Trophoblast cell (in vitro differentiated cells and primary cell): ENCODE measurements around the gene OTX1.
A peak's percentile ranks its signal among the peaks of the same experiment; 100 is the strongest.

Source experiments
- DNase-seq, 2 donors: peaks; one replicate each; pipeline ENCODE4 v3.0.0-alpha.2; 2016
- H2AFZ ChIP-seq: 2 replicates; pipeline ENCODE4 v1.6.1; 2013; ENCODE audit warnings: low read length, moderate library complexity, mild to moderate bottlenecking; ENCODE audit not compliant: insufficient read depth, poor library complexity
- H2AK5ac ChIP-seq: 2 replicates; pipeline ENCODE4 v1.6.1; 2013; ENCODE audit warnings: mild to moderate bottlenecking, low read length
- H2BK120ac ChIP-seq: 2 replicates; pipeline ENCODE4 v1.6.1; 2013; ENCODE audit warnings: low read length, mild to moderate bottlenecking, moderate library complexity; ENCODE audit not compliant: insufficient read depth, poor library complexity
- H2BK12ac ChIP-seq: 2 replicates; pipeline ENCODE4 v1.6.1; 2013; ENCODE audit warnings: mild to moderate bottlenecking, low read length, moderate library complexity
- H2BK5ac ChIP-seq: 2 replicates; pipeline ENCODE4 v1.6.1; 2013; ENCODE audit warnings: low read length, low read depth, moderate library complexity, mild to moderate bottlenecking; ENCODE audit not compliant: poor library complexity
- H3K14ac ChIP-seq: 2 replicates; pipeline ENCODE4 v1.6.1; 2013; ENCODE audit warnings: mild to moderate bottlenecking, low read length
- H3K18ac ChIP-seq: 2 replicates; pipeline ENCODE4 v1.6.1; 2013; ENCODE audit warnings: mild to moderate bottlenecking, low read length
- H3K23ac ChIP-seq: 2 replicates; pipeline ENCODE4 v1.6.1; 2013; ENCODE audit warnings: low read length
- H3K27ac ChIP-seq: 2 replicates; pipeline ENCODE4 v1.5.1; 2013; ENCODE audit warnings: low read depth, mild to moderate bottlenecking, inconsistent platforms, low read length, moderate library complexity
- H3K27me3 ChIP-seq: 2 replicates; pipeline ENCODE4 v1.6.1; 2013; ENCODE audit warnings: inconsistent platforms, mild to moderate bottlenecking, low read length, moderate library complexity; ENCODE audit not compliant: insufficient read depth
- H3K36me3 ChIP-seq, 2 experiments: 1 replicate in 1 of 2; 2 replicates in 1 of 2; pipeline ENCODE4 v1.6.1; 2013; ENCODE audit warnings: low read length in 2 of 2, mild to moderate bottlenecking in 2 of 2, moderate library complexity in 1 of 2; ENCODE audit not compliant: insufficient read depth in 2 of 2, control insufficient read depth in 1 of 2
- H3K4ac ChIP-seq: 2 replicates; pipeline ENCODE4 v1.6.1; 2013; ENCODE audit warnings: low read depth, mild to moderate bottlenecking, low read length, moderate library complexity
- H3K4me1 ChIP-seq, 2 experiments: 1 replicate in 1 of 2; 2 replicates in 1 of 2; pipeline ENCODE4 v1.6.1; 2013; ENCODE audit warnings: low read length in 2 of 2, mild to moderate bottlenecking in 2 of 2, moderate library complexity in 1 of 2; ENCODE audit not compliant: insufficient read depth in 2 of 2, control insufficient read depth in 1 of 2
- H3K4me2 ChIP-seq: 2 replicates; pipeline ENCODE4 v1.6.1; 2013; ENCODE audit warnings: inconsistent platforms, mild to moderate bottlenecking, low read length, moderate library complexity
- H3K4me3 ChIP-seq: 2 replicates; pipeline ENCODE4 v1.5.1; 2013; ENCODE audit warnings: mild to moderate bottlenecking, low read depth, low read length, inconsistent platforms
- H3K79me1 ChIP-seq: one replicate; pipeline ENCODE4 v1.6.1; 2013; ENCODE audit warnings: low read length
- H3K79me2 ChIP-seq: 2 replicates; pipeline ENCODE4 v1.6.1; 2013; ENCODE audit warnings: low read length, mild to moderate bottlenecking; ENCODE audit not compliant: control insufficient read depth, insufficient read depth, poor library complexity
- H3K9ac ChIP-seq: 2 replicates; pipeline ENCODE4 v1.6.1; 2013; ENCODE audit warnings: mild to moderate bottlenecking, low read length
- H3K9me3 ChIP-seq: 2 replicates; pipeline ENCODE4 v1.6.1; 2013; ENCODE audit warnings: low read depth, mild to moderate bottlenecking, control low read depth, inconsistent platforms, low read length; ENCODE audit not compliant: insufficient read depth
- H4K12ac ChIP-seq: 2 replicates; pipeline ENCODE4 v1.6.1; 2013; ENCODE audit warnings: low read depth, mild to moderate bottlenecking, low read length, moderate library complexity
- H4K8ac ChIP-seq: 2 replicates; pipeline ENCODE4 v1.6.1; 2013; ENCODE audit warnings: low read depth, mild to moderate bottlenecking, low read length, moderate library complexity
- H4K91ac ChIP-seq: one replicate; pipeline ENCODE4 v1.6.1; 2013; ENCODE audit warnings: low read depth, mild to moderate bottlenecking, low read length, moderate library complexity
- WGBS: extraction: QIAGEN DNeasy Blood & Tissue Kit; methylation state at CpG from one replicate; pipeline ENCODE4 v1.1.7; 2013; ENCODE audit warnings: missing lambda C conversion rate; ENCODE audit not compliant: insufficient read length, insufficient coverage; ENCODE audit errors: extremely low coverage; 5-methylcytosine and 5-hydroxymethylcytosine counted together

OTX1 gene

GRCh38 chr2:63048367-63049171 lies 2.1 kb upstream of the OTX1 start:
- no peak overlapping the region for H3K4me3 ChIP-seq
- H2AK5ac ChIP-seq: no peak overlapping the region
- H4K12ac ChIP-seq: no peak overlapping the region
- peak overlapping the region; percentile 91 for H3K4me2 ChIP-seq
- no peak overlapping the region for H4K8ac ChIP-seq
- H2BK5ac ChIP-seq: no peak overlapping the region
- peaks cover 25 to 30% of the 10 kb centered on the region in 2 experiments for H3K4me1 ChIP-seq
- H3K79me2 ChIP-seq: no peaks in the 10 kb centered on the region
- H3K9ac ChIP-seq: no peak overlapping the region
- H3K23ac ChIP-seq: peak overlapping the region; percentile 38
- peaks cover 72% of the 10 kb centered on the region for H3K27me3 ChIP-seq
- H3K27ac ChIP-seq: no peak overlapping the region
- H2AFZ ChIP-seq: no peak overlapping the region
- no peak overlapping the region for H4K91ac ChIP-seq
- peaks cover 1% of the 10 kb centered on the region for H3K9me3 ChIP-seq
- H3K36me3 ChIP-seq: peaks cover 0 to 4% of the 10 kb centered on the region in 2 experiments
- H2BK120ac ChIP-seq: no peak overlapping the region
- no peak overlapping the region for H3K4ac ChIP-seq
- H3K79me1 ChIP-seq: no peaks in the 10 kb centered on the region
- DNase-seq: no peak
- H3K14ac ChIP-seq: no peak overlapping the region
- no peak overlapping the region for H2BK12ac ChIP-seq
- H3K18ac ChIP-seq: no peak overlapping the region
- 100% methylated on average over 1 of the region's 61 CpGs for whole genome bisulfite sequencing

- Histone ChIP-seq H4K8ac (no peak overlapping the region), H3K36me3 (peaks cover 0 to 4% of the 10 kb centered on the region in 2 experiments), H3K4ac (no peak overlapping the region), H3K79me1 (no peaks in the 10 kb centered on the region), H3K23ac (no peak overlapping the region), H3K4me2 (peak overlapping the region; percentile 91), H3K79me2 (no peaks in the 10 kb centered on the region), H4K91ac (no peak overlapping the region), H2BK120ac (no peak overlapping the region), H4K12ac (no peak overlapping the region), H2BK12ac (no peak overlapping the region), H2AK5ac (no peak overlapping the region), H3K9me3 (peaks cover 1% of the 10 kb centered on the region), H3K14ac (no peak overlapping the region), H3K4me1 (peaks cover 30 to 31% of the 10 kb centered on the region in 2 experiments), H3K18ac (no peak overlapping the region), H3K27me3 (peaks cover 80% of the 10 kb centered on the region), H3K27ac (no peak overlapping the region), H3K9ac (no peak overlapping the region), H2BK5ac (no peak overlapping the region), H2AFZ (peak overlapping the region; percentile 12), H3K4me3 (no peak overlapping the region)
- WGBS: no CpG with 5 or more reads among the region's 39 CpGs
- no peak for DNase-seq
Observed at GRCh38 chr2:63049211-63049969, 1.2 kb upstream of the OTX1 start.

- no CpG with 5 or more reads among the region's 31 CpGs for WGBS
- no peak overlapping the region for H2BK12ac ChIP-seq
- peak overlapping the region; percentile 77 for H3K4me3 ChIP-seq
- H3K14ac ChIP-seq: no peak overlapping the region
- no peaks in the 10 kb centered on the region for H3K79me2 ChIP-seq
- peaks cover 80% of the 10 kb centered on the region for H3K27me3 ChIP-seq
- H3K36me3 ChIP-seq: peaks cover 0 to 3% of the 10 kb centered on the region in 2 experiments
- H4K8ac ChIP-seq: no peak overlapping the region
- no peak overlapping the region for H4K12ac ChIP-seq
- H3K18ac ChIP-seq: no peak overlapping the region
- no peak overlapping the region for H2AK5ac ChIP-seq
- no peak overlapping the region for H3K9ac ChIP-seq
- no peak overlapping the region for H2BK120ac ChIP-seq
- H2AFZ ChIP-seq: no peak overlapping the region
- H2BK5ac ChIP-seq: no peak overlapping the region
- H3K79me1 ChIP-seq: no peaks in the 10 kb centered on the region
- DNase-seq: no peak
- H3K27ac ChIP-seq: no peak overlapping the region
- H3K4ac ChIP-seq: no peak overlapping the region
- H3K4me2 ChIP-seq: peak overlapping the region; percentile 91
- H3K4me1 ChIP-seq: peaks cover 34 to 35% of the 10 kb centered on the region in 2 experiments
- no peak overlapping the region for H3K23ac ChIP-seq
- peaks cover 4% of the 10 kb centered on the region for H3K9me3 ChIP-seq
- H4K91ac ChIP-seq: no peak overlapping the region
Observed at GRCh38 chr2:63049970-63050333, 678 bp upstream of the OTX1 start.

GRCh38 chr2:63051042-63051794 lies 588 bp downstream of the OTX1 start:
- no peaks in the 10 kb centered on the region for H3K36me3 ChIP-seq
- no peak overlapping the region for H2BK120ac ChIP-seq
- H3K4me2 ChIP-seq: peak overlapping the region; percentile 64
- H3K18ac ChIP-seq: no peak overlapping the region
- H3K4ac ChIP-seq: no peak overlapping the region
- no peaks in the 10 kb centered on the region for H3K79me2 ChIP-seq
- H3K23ac ChIP-seq: no peak overlapping the region
- H2BK12ac ChIP-seq: no peak overlapping the region
- peaks cover 93% of the 10 kb centered on the region for H3K27me3 ChIP-seq
- H3K9ac ChIP-seq: no peak overlapping the region
- no peaks in the 10 kb centered on the region for H3K79me1 ChIP-seq
- H4K91ac ChIP-seq: no peak overlapping the region
- no peak overlapping the region for H2AFZ ChIP-seq
- H3K4me3 ChIP-seq: peak overlapping the region; percentile 40
- H4K8ac ChIP-seq: peak overlapping the region; percentile 32
- no peak overlapping the region for H2BK5ac ChIP-seq
- H3K4me1 ChIP-seq: peaks cover 43 to 46% of the 10 kb centered on the region in 2 experiments
- H2AK5ac ChIP-seq: no peak overlapping the region
- peaks cover 13% of the 10 kb centered on the region for H3K9me3 ChIP-seq
- H3K14ac ChIP-seq: no peak overlapping the region
- peak in 1 of 2 donors; percentile 23 for DNase-seq
- H4K12ac ChIP-seq: no peak overlapping the region
- no peak overlapping the region for H3K27ac ChIP-seq
- WGBS: no CpG with 5 or more reads among the region's 42 CpGs
